ENCODE data around the gene GPC3. TPM values are rescaled to one million over a fixed set of nuclear protein-coding genes. Genes with fewer than 3 reads are reported as not detected.

Gene GPC3
- total RNA-seq, 1 donor from 2014 or later, result 4.2 TPM

DNA sequence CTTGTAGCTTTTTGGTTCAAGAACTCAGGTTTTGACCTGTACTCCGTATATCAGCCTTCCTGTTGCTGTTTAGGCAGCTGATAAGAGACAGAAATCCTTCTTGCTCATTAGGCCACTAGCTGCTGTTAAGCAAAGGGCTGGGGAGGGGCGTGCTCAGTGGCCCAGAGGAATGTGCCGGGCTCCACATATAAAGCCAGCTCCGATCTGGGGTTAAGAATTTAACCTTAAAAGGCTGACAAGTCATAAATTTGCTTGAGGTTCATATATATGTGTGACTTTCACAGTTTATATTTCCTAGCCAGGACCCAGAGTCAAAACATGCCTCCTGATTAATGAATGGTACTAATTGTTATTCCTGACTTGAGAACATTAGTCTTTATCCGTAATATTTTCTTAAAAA lies 15.3 kb downstream of the GPC3 start:
- Mint-ChIP-seq H3K27me3 (ENCODE audit: unreplicated experiment) (no peaks in the 10 kb centered on the region), H3K27ac (ENCODE audit: unreplicated experiment) (no peak overlapping the region), H3K36me3 (ENCODE audit: unreplicated experiment) (no peaks in the 10 kb centered on the region), H3K4me3 (ENCODE audit: unreplicated experiment) (no peak overlapping the region), H3K9me3 (ENCODE audit: unreplicated experiment) (no peaks in the 10 kb centered on the region), H3K4me1 (ENCODE audit: low read depth, unreplicated experiment) (no peaks in the 10 kb centered on the region)
- no peak for DNase-seq
- TF ChIP-seq, protein P1, sequence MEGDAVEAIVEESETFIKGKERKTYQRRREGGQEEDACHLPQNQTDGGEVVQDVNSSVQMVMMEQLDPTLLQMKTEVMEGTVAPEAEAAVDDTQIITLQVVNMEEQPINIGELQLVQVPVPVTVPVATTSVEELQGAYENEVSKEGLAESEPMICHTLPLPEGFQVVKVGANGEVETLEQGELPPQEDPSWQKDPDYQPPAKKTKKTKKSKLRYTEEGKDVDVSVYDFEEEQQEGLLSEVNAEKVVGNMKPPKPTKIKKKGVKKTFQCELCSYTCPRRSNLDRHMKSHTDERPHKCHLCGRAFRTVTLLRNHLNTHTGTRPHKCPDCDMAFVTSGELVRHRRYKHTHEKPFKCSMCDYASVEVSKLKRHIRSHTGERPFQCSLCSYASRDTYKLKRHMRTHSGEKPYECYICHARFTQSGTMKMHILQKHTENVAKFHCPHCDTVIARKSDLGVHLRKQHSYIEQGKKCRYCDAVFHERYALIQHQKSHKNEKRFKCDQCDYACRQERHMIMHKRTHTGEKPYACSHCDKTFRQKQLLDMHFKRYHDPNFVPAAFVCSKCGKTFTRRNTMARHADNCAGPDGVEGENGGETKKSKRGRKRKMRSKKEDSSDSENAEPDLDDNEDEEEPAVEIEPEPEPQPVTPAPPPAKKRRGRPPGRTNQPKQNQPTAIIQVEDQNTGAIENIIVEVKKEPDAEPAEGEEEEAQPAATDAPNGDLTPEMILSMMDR (IDR thresholded peaks at IDR 0.05; ENCODE audit: partially characterized antibody, unreplicated experiment), result no peak

DNA sequence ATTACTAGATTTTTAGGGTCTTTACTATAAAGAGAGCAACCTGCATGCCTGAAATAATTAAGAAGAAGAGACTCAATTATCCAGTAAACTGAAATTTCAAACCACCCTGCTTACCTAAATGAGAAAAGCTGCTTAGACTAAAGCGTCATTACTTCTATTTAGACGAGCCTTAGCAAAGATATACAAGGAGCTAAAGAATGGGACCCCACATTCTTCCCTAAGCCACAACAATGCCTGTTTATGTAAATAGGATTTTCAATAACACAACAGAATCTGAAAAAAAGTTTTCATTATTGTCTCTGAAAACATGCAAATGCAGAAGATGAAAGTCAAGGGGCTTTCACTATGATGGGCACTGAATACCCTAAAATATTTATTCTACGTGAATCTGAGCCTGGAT lies 16.2 kb downstream of the GPC3 start:
- no peaks in the 10 kb centered on the region for H3K9me3 Mint-ChIP-seq (ENCODE audit: unreplicated experiment)
- H3K4me3 Mint-ChIP-seq (ENCODE audit: unreplicated experiment), result no peak overlapping the region
- no peaks in the 10 kb centered on the region for H3K36me3 Mint-ChIP-seq (ENCODE audit: unreplicated experiment)
- no peak for DNase-seq
- H3K4me1 Mint-ChIP-seq (ENCODE audit: low read depth, unreplicated experiment), result no peaks in the 10 kb centered on the region
- no peaks in the 10 kb centered on the region for H3K27me3 Mint-ChIP-seq (ENCODE audit: unreplicated experiment)
- TF ChIP-seq, protein P1 (IDR thresholded peaks at IDR 0.05; ENCODE audit: partially characterized antibody, unreplicated experiment), result no peak
- H3K27ac Mint-ChIP-seq (ENCODE audit: unreplicated experiment), result no peak overlapping the region

DNA sequence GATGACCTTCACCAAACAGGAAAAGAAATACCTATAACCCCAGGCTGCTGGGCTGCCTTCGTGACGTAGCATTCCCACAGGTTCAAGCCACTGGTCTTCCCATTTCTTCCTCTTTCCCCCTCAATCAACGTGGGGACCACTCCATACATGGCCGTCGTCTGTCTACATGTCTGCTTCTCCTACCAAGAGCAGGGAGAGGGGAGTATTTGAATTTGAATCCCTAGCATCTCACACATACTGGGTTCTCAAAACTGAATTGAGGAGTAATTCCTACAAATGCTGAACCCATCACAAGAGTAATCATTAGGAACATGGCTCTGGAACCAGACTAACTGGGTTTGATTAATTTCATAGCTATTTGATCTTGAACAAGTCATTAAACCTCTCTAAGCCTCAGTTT lies 17.3 kb downstream of the GPC3 start:
- DNase-seq, result no peak
- Mint-ChIP-seq H3K4me1 (ENCODE audit: low read depth, unreplicated experiment) (no peaks in the 10 kb centered on the region), H3K36me3 (ENCODE audit: unreplicated experiment) (no peaks in the 10 kb centered on the region), H3K9me3 (ENCODE audit: unreplicated experiment) (no peaks in the 10 kb centered on the region), H3K4me3 (ENCODE audit: unreplicated experiment) (no peak overlapping the region), H3K27me3 (ENCODE audit: unreplicated experiment) (no peaks in the 10 kb centered on the region), H3K27ac (ENCODE audit: unreplicated experiment) (no peak overlapping the region)
- TF ChIP-seq, protein P1 (IDR thresholded peaks at IDR 0.05; ENCODE audit: partially characterized antibody, unreplicated experiment), result no peak

DNA sequence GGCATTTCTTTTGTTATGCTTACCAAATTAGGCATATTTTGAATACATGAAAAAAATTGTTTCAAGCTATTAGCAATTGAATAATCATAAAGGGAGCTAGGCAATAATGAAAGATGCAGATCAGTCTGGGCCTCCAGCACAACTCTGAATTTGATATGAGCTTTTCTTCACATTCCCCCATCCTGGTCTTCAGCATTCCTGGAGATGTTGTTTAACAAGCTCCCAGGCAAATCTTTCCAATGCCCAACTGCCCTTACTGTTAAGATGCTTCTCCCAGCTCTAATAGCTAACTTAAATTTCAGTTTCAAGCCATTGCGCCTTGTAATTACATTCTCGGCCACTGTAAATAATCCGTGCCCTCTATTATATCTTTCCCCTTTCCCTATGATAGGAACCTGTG lies 19.2 kb downstream of the GPC3 start:
- no peak overlapping the region for H3K4me3 Mint-ChIP-seq (ENCODE audit: unreplicated experiment)
- no peaks in the 10 kb centered on the region for H3K4me1 Mint-ChIP-seq (ENCODE audit: low read depth, unreplicated experiment)
- peaks cover 1% of the 10 kb centered on the region for H3K9me3 Mint-ChIP-seq (ENCODE audit: unreplicated experiment)
- H3K27ac Mint-ChIP-seq (ENCODE audit: unreplicated experiment), result no peak overlapping the region
- no peaks in the 10 kb centered on the region for H3K36me3 Mint-ChIP-seq (ENCODE audit: unreplicated experiment)
- no peak for DNase-seq
- TF ChIP-seq, protein P1 (IDR thresholded peaks at IDR 0.05; ENCODE audit: partially characterized antibody, unreplicated experiment), result no peak
- no peaks in the 10 kb centered on the region for H3K27me3 Mint-ChIP-seq (ENCODE audit: unreplicated experiment)

DNA sequence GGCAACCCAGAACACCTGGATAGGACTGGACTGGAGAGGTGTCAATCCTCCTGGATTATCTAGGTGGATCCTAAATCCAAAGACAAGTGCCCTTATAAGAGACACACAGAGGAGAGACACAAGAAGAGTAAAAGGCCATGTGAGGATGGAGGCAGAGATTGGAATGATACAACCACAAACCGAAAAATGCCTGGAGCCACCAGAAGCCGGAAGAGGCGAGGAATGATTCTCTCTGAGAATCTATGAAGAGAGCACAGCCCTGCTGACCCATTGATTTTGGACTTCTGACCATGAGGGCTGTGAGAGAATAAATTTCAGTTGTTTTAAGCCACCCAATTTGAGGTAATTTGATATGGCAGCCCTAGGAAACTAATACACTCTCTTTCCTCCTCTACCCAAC lies 20.1 kb downstream of the GPC3 start:
- DNase-seq, result no peak
- H3K4me1 Mint-ChIP-seq (ENCODE audit: low read depth, unreplicated experiment), result no peaks in the 10 kb centered on the region
- no peak overlapping the region for H3K27ac Mint-ChIP-seq (ENCODE audit: unreplicated experiment)
- H3K36me3 Mint-ChIP-seq (ENCODE audit: unreplicated experiment), result no peaks in the 10 kb centered on the region
- H3K9me3 Mint-ChIP-seq (ENCODE audit: unreplicated experiment), result peaks cover 1% of the 10 kb centered on the region
- H3K4me3 Mint-ChIP-seq (ENCODE audit: unreplicated experiment), result no peak overlapping the region
- TF ChIP-seq, protein P1 (IDR thresholded peaks at IDR 0.05; ENCODE audit: partially characterized antibody, unreplicated experiment), result no peak
- H3K27me3 Mint-ChIP-seq (ENCODE audit: unreplicated experiment), result no peaks in the 10 kb centered on the region

All from glutamatergic neuron (in vitro differentiated cells).